Endothelial cell (in vitro differentiated cells): Measurements from ENCODE around the gene SLC2A5. TPM values are rescaled to one million over a fixed set of nuclear protein-coding genes. Genes with fewer than 3 reads are reported as not detected.

Experiments
- DNase-seq: peaks from one replicate; pipeline ENCODE4 v3.0.0; 2021; ENCODE audit warnings: low spot score
- H3K27ac Mint-ChIP-seq: one replicate; pipeline ENCODE4 v1.8.0; 2021; ENCODE audit warnings: mixed read lengths, inconsistent platforms; ENCODE audit not compliant: unreplicated experiment
- H3K27me3 Mint-ChIP-seq: one replicate; pipeline ENCODE4 v1.8.0; 2021; ENCODE audit warnings: mild to moderate bottlenecking, moderate library complexity, mixed read lengths, inconsistent platforms; ENCODE audit not compliant: unreplicated experiment
- H3K36me3 Mint-ChIP-seq: one replicate; pipeline ENCODE4 v1.8.0; 2021; ENCODE audit warnings: mild to moderate bottlenecking, low read depth, mixed read lengths, inconsistent platforms; ENCODE audit not compliant: unreplicated experiment
- H3K4me1 Mint-ChIP-seq: one replicate; pipeline ENCODE4 v1.8.0; 2021; ENCODE audit warnings: mild to moderate bottlenecking, mixed read lengths, inconsistent platforms; ENCODE audit not compliant: unreplicated experiment
- H3K4me3 Mint-ChIP-seq: one replicate; pipeline ENCODE4 v1.8.0; 2021; ENCODE audit warnings: mild to moderate bottlenecking, mixed read lengths, inconsistent platforms; ENCODE audit not compliant: unreplicated experiment
- H3K9me3 Mint-ChIP-seq: one replicate; pipeline ENCODE4 v1.8.0; 2021; ENCODE audit warnings: mixed read lengths, inconsistent platforms; ENCODE audit not compliant: unreplicated experiment
- total RNA-seq: library from RNA; stranded (reverse); fragmentation: NEBNext Ultra II Directional; extraction: Animal tissue kit (Norgen Biotek cat#: 25700); gene quantifications from one replicate; pipeline ENCODE4 v1.2.1, GENCODE V29; 2021; ENCODE audit not compliant: unreplicated experiment
- TF ChIP-seq, protein P1 (sequence below): fragments of 200-600 bp; sonication (generic); IDR thresholded peaks from one replicate; pipeline ENCODE4 v1.5.0; 2021; ENCODE audit warnings: antibody characterized with exemption; ENCODE audit not compliant: unreplicated experiment

SLC2A5 gene
- total RNA-seq, 1 donor from 2014 or later = not detected

DNA sequence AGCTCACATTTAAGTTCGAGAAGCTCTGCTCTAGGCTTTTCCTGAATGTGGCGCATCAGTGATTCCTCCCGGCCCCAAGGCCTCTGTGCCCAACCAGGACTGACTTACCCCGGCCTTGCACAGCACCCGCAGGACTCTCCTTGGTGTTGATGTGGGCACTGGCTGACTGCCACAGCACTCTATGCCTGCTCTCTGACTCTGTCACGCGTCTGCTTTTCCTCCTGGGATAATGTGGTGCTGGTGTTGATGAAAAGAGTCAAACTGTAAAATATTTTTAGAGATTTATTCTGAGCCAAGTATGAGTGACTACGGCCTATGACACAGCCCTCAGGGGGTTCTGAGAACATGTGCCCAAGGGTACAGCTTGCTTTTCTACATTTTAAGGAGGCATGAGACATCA is 15.5 kb upstream of the SLC2A5 start:
- H3K36me3 Mint-ChIP-seq = peaks cover 7% of the 10 kb centered on the region
- TF ChIP-seq, protein P1, sequence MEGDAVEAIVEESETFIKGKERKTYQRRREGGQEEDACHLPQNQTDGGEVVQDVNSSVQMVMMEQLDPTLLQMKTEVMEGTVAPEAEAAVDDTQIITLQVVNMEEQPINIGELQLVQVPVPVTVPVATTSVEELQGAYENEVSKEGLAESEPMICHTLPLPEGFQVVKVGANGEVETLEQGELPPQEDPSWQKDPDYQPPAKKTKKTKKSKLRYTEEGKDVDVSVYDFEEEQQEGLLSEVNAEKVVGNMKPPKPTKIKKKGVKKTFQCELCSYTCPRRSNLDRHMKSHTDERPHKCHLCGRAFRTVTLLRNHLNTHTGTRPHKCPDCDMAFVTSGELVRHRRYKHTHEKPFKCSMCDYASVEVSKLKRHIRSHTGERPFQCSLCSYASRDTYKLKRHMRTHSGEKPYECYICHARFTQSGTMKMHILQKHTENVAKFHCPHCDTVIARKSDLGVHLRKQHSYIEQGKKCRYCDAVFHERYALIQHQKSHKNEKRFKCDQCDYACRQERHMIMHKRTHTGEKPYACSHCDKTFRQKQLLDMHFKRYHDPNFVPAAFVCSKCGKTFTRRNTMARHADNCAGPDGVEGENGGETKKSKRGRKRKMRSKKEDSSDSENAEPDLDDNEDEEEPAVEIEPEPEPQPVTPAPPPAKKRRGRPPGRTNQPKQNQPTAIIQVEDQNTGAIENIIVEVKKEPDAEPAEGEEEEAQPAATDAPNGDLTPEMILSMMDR = no peak
- no peaks in the 10 kb centered on the region for H3K9me3 Mint-ChIP-seq
- no peak for DNase-seq
- H3K27ac Mint-ChIP-seq = no peak overlapping the region
- peaks cover 14% of the 10 kb centered on the region for H3K4me1 Mint-ChIP-seq
- H3K4me3 Mint-ChIP-seq = no peak overlapping the region
- H3K27me3 Mint-ChIP-seq = peaks cover 2% of the 10 kb centered on the region

DNA sequence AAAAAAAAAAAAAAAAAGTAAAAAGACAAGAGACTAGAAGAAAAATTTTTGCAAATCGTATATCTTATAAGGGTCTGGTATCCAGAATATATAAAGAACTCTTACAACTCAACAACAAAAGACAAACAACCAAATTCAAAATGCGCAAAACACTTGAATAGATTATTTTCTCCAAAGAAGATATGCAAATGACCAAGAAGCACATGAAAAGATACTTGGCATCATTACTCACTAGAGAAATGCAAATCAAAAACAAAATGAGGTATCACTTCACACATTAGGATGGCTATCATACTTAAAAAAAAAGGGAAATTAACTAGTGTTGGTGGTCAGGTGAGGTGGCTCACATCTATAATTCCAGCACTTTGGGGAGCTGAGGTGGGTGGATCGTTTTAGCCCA is 12.0 kb upstream of the SLC2A5 start:
- Mint-ChIP-seq H3K27me3 (no peaks in the 10 kb centered on the region), H3K9me3 (no peaks in the 10 kb centered on the region), H3K4me1 (peaks cover 14% of the 10 kb centered on the region), H3K27ac (no peak overlapping the region), H3K4me3 (no peak overlapping the region), H3K36me3 (no peaks in the 10 kb centered on the region)
- no peak for DNase-seq
- TF ChIP-seq, protein P1 = no peak

DNA sequence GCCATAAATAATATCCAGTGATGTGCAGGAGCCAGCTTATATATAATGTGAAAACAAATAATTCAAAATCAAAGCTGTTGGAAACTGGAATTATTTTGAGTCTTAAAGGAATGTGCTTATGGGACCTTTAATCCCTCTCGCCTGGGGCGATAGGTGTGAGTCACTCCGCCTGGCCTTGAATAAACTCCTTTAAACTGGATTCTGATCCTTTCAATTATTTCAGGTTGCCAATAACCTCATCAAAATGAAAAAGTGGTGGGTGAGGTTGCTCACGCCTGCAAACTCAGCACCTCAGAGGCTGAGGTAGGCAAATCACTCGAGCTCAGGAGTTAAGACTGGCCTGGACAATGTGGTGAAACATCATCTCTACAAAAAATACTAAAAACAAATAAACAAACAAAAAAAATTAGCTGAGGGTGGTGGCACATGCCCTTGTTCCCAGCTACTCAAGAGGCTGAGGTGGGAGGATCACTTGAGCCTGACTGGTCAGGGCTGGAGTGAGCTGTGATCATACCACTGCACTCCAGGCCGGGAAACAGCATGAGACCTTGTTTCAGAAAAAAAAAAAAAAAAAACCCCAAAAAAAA is 11.4 kb upstream of the SLC2A5 start:
- Mint-ChIP-seq H3K27ac (no peak overlapping the region), H3K36me3 (no peaks in the 10 kb centered on the region), H3K4me1 (peaks cover 14% of the 10 kb centered on the region), H3K27me3 (no peaks in the 10 kb centered on the region), H3K4me3 (no peak overlapping the region), H3K9me3 (no peaks in the 10 kb centered on the region)
- DNase-seq = no peak
- TF ChIP-seq, protein P1 = no peak

DNA sequence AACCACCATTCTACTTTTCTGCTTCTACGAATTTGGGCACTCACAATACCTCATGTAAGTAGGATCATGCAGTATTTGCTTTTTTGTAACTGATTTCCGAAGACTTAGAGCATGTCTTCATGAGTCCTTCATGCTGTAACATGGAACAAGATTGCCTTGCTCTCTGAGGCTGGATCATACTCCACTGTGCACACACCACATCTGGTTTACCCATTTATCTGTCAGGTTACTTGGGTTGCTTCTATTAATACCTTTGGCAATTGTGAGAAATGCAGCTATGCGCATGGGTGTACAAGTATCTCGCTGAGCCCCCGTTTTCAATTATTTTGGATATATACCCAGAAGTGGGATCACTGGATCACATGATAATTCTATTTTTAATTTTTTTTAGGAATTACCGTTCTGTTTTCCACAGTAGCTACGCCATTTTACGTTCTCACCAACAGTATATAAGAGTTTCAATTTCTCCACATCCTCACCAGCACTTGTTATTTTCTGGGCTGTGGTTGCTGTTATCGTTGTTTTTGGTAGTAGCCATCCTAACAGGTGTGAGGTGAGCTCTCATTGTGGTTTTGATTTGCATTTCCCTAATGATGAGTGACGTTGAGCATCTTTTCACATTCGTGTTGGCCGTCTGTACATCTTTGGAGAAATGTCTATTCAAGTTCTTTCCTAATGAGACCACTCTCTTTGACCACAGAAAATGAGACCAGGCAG is 10.7 kb upstream of the SLC2A5 start:
- H3K27me3 Mint-ChIP-seq = no peaks in the 10 kb centered on the region
- H3K27ac Mint-ChIP-seq = no peak overlapping the region

More for the DNA sequence above, 10.7 kb upstream of the SLC2A5 start:
- DNase-seq = no peak
- Mint-ChIP-seq H3K9me3 (no peaks in the 10 kb centered on the region), H3K4me1 (peaks cover 17% of the 10 kb centered on the region), H3K4me3 (no peak overlapping the region), H3K36me3 (no peaks in the 10 kb centered on the region)
- TF ChIP-seq, protein P1 = no peak
